GM21576 (cell line): Measurements from ENCODE around the gene OSBPL6.

ENCODE experiments used
- ATAC-seq: cut with Tn5 transposase; IDR thresholded peaks from one replicate; pipeline ENCODE4 v1.9.1; 2021; ENCODE audit warnings: mild to moderate bottlenecking, moderate library complexity; ENCODE audit not compliant: unreplicated experiment

The OSBPL6 gene

GRCh38 chr2:178269438-178270224 is 75.3 kb downstream of the OSBPL6 start:
- ATAC-seq, result no peak

- ATAC-seq, result no peak
Observed at GRCh38 chr2:178270338-178270737, 76.0 kb downstream of the OSBPL6 start.

- no peak for ATAC-seq
Observed at GRCh38 chr2:178271094-178271493, 76.8 kb downstream of the OSBPL6 start.

GRCh38 chr2:178271629-178272333 is 77.5 kb downstream of the OSBPL6 start:
- no peak for ATAC-seq

- no peak for ATAC-seq
Observed at GRCh38 chr2:178273787-178274360, 79.6 kb downstream of the OSBPL6 start.

- ATAC-seq, result no peak
Observed at GRCh38 chr2:178275600-178275999, 81.3 kb downstream of the OSBPL6 start.

GRCh38 chr2:178277741-178278197 is 83.5 kb downstream of the OSBPL6 start:
- no peak for ATAC-seq

- no peak for ATAC-seq
Observed at GRCh38 chr2:178279142-178279541, 84.8 kb downstream of the OSBPL6 start.

- ATAC-seq, result no peak
Observed at GRCh38 chr2:178279636-178280035, 85.3 kb downstream of the OSBPL6 start.

GRCh38 chr2:178280244-178280852 is 86.0 kb downstream of the OSBPL6 start:
- peak; percentile 82 for ATAC-seq

GRCh38 chr2:178282075-178282815 is 87.9 kb downstream of the OSBPL6 start:
- ATAC-seq, result no peak

GRCh38 chr2:178283341-178283918 is 89.1 kb downstream of the OSBPL6 start:
- no peak for ATAC-seq

- no peak for ATAC-seq
Observed at GRCh38 chr2:178284613-178285286, 90.4 kb downstream of the OSBPL6 start.

- ATAC-seq, result no peak
Observed at GRCh38 chr2:178285287-178285615, 90.9 kb downstream of the OSBPL6 start.

GRCh38 chr2:178286636-178287035 is 92.3 kb downstream of the OSBPL6 start:
- ATAC-seq, result no peak

- ATAC-seq, result no peak
Observed at GRCh38 chr2:178287652-178288344, 93.5 kb downstream of the OSBPL6 start.

GRCh38 chr2:178291703-178292102 is 97.4 kb downstream of the OSBPL6 start:
- no peak for ATAC-seq

GRCh38 chr2:178292586-178292985 is 98.3 kb downstream of the OSBPL6 start:
- no peak for ATAC-seq

GRCh38 chr2:178295115-178295514 is 100.8 kb downstream of the OSBPL6 start:
- no peak for ATAC-seq
